Posterior vena cava (tissue), 2 donors: ENCODE results near the gene PTGER2. TPM values are rescaled to one million over a fixed set of nuclear protein-coding genes. Genes with fewer than 3 reads are reported as not detected.

Experiments used
- DNase-seq: peaks from one replicate; pipeline ENCODE4 v3.0.0-alpha.2; 2020; ENCODE audit warnings: low spot score
- intact Hi-C, 2 donors: fragments of 100-400 bp; cut with DNase I; formaldehyde crosslinking; loops; one replicate each; pipeline versions ENCODE4 v1.14.1 to v1.14.2; 2022 to 2023
- long read RNA-seq, 2 donors: library from polyadenylated mRNA; unstranded; transcript quantifications; one replicate each; pipeline ENCODE4 v2.0.0, GENCODE V29; 2020 to 2021
- total RNA-seq, 2 donors: library from RNA; stranded (reverse); fragmentation: NEBNext Ultra II Directional; extraction: Animal tissue kit (Norgen Biotek cat#: 25700); gene quantifications; one replicate each; pipeline ENCODE4 v1.2.1, GENCODE V29; 2021
- donor health status: DM: yes; HTN: yes; CAD: no.
- donor health status: DM: yes; HTN: yes; CAD: no.

PTGER2 gene, protein sequence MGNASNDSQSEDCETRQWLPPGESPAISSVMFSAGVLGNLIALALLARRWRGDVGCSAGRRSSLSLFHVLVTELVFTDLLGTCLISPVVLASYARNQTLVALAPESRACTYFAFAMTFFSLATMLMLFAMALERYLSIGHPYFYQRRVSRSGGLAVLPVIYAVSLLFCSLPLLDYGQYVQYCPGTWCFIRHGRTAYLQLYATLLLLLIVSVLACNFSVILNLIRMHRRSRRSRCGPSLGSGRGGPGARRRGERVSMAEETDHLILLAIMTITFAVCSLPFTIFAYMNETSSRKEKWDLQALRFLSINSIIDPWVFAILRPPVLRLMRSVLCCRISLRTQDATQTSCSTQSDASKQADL
- 1 to 10 TPM; 5.3 to 7.4 TPM for total RNA-seq
- long read RNA-seq, donor 1, partial matches to known transcripts: 0 of 4 reads
- long read RNA-seq, donor 1, other reads (novel, unspliced or antisense): 1 of 4 reads
- long read RNA-seq, donor 2, transcript PTGER2-201 (2 exons, 2,383 nt): major isoform, 28 of 36 reads
- long read RNA-seq, donor 2, transcript PTGER2-202 (3 exons, 643 nt): minor isoform, 8 of 36 reads
- long read RNA-seq, donor 2, partial matches to known transcripts: 0 of 36 reads
- long read RNA-seq, donor 2, other reads (novel, unspliced or antisense): 0 of 36 reads

DNA sequence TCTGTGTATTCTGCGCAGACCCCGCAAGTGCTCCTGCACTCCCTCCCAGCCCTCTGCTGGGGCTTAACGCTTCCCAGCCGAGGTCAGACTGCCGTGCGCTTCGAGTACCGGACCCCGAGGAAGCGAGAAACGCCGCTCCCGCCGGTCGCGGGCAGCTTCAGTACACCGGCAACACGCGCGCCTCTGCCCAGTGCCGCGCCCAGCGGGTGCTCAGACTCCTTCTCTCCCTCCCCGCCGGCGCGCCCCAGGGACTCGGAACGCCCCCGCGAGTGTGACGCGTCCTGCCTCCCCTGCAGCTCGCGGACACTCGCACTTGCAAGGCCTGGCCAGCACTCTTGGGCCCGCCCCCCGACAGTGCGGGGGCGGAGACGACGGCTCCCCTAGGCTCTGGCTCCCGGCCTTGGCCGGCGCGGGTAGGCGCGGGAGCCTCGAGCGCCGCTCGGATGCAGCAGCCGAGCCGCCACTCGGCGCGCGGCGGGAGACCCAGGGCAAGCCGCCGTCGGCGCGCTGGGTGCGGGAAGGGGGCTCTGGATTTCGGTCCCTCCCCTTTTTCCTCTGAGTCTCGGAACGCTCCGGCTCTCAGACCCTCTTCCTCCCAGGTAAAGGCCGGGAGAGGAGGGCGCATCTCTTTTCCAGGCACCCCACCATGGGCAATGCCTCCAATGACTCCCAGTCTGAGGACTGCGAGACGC lies at the start of gene PTGER2:
PTGER2 (plus strand) TSS at position 410 of the 692 bp plus-strand sequence; CDS start at position 647, 237 bp downstream.
- intact Hi-C loops: loop anchor here in 1 of 2 donors (10.0 kb wide), 1 partner anchor 161 kb away; no protein-coding TSS in a partner anchor
- DNase-seq: peak; percentile 96

DNA sequence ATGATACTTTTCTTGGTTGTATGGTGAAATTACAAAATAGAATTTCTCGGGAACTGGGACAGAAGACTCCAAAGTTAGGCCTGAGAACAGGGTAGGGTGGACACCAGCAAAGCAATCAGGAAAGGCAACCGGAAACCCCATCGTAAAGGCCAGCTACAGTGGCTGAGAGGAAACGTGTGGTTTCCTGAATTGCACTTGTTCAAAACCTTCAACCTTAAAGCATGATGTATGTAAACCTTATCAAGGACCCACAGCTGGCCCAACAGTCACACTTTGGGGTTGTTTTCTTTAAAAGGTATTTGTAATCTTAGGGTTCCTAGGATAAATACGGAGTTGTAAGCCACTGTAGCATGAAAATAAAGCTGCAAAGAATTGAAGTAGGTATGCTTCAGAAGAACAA lies 48.9 kb upstream of the PTGER2 start:
- DNase-seq: no peak
- intact Hi-C loops: loop anchor here in 1 of 2 donors (5.0 to 10.0 kb wide), 2 partner anchors 270 to 587 kb away; no protein-coding TSS in a partner anchor

DNA sequence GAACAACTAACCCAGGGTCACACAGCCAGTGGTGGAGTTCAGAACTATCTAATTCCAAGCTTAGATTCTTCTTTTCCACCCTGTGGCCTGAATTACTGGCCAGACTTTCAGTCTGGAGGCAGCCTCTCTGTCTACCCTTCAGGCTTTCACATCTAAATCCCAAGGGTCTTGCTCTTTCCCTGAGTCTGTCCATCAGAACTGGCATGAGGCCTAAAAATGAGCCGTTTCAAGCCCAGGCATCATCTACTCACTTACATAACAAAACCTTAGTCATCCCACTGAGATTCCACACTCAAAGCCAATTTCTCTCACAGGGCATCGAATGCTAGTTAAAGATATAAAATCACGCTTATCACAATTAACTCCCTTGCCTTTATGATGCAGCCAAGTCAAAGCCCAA lies 47.9 kb upstream of the PTGER2 start:
- DNase-seq: no peak
- intact Hi-C loops: loop anchor here in 1 of 2 donors (5.0 to 10.0 kb wide), 2 partner anchors 271 to 586 kb away; no protein-coding TSS in a partner anchor

DNA sequence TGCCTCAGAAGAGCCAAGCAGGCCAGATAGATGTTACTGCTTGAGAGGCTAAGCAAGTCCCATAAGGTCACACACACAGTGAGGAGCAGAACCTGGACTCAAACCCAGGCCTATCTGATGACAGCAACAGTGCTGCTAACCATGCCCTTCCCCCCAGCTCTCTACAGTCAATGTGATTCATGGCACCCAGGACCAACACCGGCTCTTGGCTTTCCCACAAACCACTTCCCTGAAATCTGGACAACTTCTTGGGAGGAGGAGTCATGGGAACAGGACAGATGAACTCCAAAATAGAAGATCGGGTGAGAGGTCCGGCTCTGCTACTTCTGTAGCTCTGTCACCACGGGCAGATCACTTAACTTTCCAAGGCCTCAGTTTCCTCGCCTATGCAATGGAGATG lies 47.3 kb upstream of the PTGER2 start:
- no peak for DNase-seq
- intact Hi-C loops: loop anchor here in 1 of 2 donors (5.0 to 10.0 kb wide), 2 partner anchors 272 to 586 kb away; no protein-coding TSS in a partner anchor

DNA sequence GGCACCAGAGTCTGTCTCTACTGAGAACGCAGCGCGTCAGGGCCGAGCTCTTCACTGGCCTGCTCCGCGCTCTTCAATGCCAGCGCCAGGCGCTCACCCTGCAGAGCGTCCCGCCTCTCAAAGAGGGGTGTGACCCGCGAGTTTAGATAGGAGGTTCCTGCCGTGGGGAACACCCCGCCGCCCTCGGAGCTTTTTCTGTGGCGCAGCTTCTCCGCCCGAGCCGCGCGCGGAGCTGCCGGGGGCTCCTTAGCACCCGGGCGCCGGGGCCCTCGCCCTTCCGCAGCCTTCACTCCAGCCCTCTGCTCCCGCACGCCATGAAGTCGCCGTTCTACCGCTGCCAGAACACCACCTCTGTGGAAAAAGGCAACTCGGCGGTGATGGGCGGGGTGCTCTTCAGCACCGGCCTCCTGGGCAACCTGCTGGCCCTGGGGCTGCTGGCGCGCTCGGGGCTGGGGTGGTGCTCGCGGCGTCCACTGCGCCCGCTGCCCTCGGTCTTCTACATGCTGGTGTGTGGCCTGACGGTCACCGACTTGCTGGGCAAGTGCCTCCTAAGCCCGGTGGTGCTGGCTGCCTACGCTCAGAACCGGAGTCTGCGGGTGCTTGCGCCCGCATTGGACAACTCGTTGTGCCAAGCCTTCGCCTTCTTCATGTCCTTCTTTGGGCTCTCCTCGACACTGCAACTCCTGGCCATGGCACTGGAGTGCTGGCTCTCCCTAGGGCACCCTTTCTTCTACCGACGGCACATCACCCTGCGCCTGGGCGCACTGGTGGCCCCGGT lies 46.4 kb upstream of the PTGER2 start, which contains the start of gene PTGDR:
PTGDR (plus strand) TSS at position 198 of the 778 bp plus-strand sequence; CDS start at position 315, 117 bp downstream.
- intact Hi-C loops: loop anchor here in 1 of 2 donors (5.0 to 10.0 kb wide), 2 partner anchors 273 to 585 kb away; no protein-coding TSS in a partner anchor

DNA sequence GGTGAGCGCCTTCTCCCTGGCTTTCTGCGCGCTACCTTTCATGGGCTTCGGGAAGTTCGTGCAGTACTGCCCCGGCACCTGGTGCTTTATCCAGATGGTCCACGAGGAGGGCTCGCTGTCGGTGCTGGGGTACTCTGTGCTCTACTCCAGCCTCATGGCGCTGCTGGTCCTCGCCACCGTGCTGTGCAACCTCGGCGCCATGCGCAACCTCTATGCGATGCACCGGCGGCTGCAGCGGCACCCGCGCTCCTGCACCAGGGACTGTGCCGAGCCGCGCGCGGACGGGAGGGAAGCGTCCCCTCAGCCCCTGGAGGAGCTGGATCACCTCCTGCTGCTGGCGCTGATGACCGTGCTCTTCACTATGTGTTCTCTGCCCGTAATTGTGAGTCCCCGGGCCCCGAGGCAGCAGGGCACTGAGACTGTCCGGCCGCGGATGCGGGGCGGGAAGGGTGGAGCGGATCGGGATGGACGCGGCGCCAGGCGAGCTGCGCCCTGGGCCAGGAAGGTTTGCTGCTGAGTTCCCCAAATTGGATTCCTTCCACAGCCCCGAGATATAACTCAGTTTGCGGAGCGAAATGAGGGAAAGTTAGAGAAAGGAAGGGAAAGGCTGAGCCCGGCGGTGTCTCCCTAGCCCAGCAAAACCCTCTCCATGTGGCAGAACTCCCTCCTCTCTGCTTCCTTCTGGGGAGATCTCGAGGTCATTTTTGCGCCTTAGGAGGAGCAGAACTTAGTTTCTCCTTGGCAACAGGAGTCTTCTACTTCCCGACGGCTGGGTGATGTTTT lies 45.6 kb upstream of the PTGER2 start:
- intact Hi-C loops: loop anchor here in 1 of 2 donors (5.0 to 10.0 kb wide), 2 partner anchors 274 to 584 kb away; no protein-coding TSS in a partner anchor
- peak; percentile 81 for DNase-seq

More for the DNA sequence above, 46.4 kb upstream of the PTGER2 start, which contains the start of gene PTGDR:
- peak; percentile 90 for DNase-seq

DNA sequence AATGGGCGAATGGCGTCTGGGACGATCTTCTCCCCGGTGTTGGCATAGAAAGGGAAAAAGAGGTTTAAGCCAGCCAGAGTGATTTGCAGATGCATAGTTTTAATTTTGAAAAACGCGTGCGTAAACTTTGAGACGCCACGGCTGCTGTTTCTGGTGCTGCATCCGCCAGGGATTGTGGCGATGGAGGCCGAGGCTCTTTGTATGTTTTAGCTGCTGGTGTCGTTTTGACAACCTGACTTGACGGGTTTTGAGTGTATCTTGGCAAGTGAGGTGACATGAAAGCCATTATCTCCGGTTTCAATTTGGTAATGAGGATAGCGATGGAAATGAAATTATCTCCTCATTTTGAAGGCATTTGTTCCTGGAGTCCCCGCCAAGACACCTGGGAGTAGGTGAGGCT lies 45.0 kb upstream of the PTGER2 start:
- intact Hi-C loops: loop anchor here in 1 of 2 donors (5.0 to 10.0 kb wide), 2 partner anchors 274 to 583 kb away; no protein-coding TSS in a partner anchor
- no peak for DNase-seq

DNA sequence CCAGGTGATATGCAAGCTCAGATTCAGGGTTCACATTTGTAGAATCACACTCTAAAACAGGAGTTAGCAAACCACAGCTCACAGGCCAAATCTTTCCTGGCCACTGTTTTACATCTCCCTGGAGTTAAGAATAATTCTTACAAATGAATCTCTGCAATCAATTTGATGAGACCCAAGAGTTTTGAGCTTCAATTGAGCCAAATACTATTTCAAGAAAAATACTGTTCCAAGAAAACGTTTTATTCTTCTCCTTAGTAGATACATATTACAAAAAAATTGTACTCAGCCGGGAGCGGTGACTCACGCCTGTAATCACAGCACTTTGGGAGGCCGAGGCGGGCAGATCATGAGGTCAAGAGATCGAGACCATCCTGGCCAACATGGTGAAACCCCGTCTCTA lies 44.1 kb upstream of the PTGER2 start:
- intact Hi-C loops: loop anchor here in 1 of 2 donors (5.0 to 10.0 kb wide), 2 partner anchors 275 to 582 kb away; no protein-coding TSS in a partner anchor
- no peak for DNase-seq

DNA sequence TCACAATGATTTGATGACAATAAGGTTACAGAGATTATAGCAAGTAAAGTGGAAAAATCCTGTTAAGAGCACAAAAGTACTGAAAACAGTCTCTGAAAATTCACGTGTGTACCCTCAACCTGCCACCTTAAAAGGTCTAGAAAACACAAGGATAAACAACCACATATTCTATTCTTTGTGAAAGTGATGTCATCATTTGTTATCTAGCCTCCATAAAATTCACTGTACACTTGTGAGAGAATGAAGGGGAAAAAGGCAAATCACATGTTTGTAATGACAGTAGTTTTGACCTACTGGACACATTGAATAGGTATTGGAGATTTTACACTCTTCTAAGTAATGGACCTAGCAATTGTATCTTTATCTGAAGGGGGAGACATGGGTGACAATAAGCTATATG lies 42.6 kb upstream of the PTGER2 start:
- no peak for DNase-seq
- intact Hi-C loops: no loop called here

DNA sequence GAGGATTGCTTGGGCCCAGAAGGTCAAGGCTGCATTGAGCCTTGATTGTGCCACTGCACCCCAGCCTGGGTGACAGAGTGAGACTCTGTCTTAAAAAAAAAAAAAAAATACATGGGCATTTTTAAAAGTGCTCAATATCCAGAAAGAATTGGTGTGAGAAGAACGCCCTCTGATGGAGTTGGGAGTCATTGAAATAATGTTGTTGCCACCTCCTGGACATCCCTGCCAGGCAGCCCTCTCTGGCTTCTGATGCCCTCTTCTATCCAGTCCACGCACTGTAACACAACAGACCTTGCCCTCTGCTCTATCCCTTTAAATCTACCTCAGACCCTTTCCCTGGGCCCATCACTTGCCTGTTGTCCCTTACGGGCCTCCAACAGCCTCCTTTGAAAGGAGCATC lies 41.7 kb upstream of the PTGER2 start:
- DNase-seq: no peak
- intact Hi-C loops: no loop called here

DNA sequence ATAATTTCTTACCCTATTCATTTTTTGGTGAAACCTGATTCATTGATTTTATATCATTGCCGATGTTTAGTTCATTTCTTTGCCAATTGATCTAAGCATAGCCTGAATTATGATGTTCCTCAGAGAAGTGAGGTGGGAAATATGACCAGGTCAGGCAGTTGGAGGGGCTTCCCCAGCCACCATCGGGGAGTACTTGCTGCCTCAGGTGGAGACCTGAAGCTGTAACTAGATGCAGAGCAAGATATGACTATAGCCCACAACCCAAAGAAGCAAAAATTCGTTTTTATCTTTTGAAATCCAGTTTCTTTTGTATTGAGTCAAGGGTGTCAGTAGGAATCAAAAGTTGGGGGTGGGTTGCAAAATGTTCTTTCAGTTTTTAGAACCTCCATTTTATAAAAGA lies 38.7 kb upstream of the PTGER2 start:
- no peak for DNase-seq
- intact Hi-C loops: no loop called here

DNA sequence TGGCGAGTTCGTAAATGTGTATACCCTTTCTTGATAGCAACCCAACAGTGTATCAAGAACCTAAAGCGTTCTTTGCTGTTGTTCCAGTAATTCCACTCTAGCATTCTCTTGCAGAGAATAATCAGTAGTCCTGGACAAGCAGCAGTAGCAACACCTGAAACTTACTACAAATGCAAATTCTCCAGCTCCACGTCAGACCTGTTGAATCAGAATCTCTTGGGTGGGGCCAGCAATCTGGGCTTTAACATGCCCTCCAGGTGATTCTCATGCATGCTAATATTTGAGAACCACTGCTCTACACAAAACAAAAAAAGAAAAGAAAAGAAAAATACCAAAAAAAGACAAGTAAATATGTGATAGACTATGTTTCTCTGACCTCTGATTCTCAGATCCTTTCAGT lies 36.6 kb upstream of the PTGER2 start:
- intact Hi-C loops: no loop called here
- DNase-seq: no peak

DNA sequence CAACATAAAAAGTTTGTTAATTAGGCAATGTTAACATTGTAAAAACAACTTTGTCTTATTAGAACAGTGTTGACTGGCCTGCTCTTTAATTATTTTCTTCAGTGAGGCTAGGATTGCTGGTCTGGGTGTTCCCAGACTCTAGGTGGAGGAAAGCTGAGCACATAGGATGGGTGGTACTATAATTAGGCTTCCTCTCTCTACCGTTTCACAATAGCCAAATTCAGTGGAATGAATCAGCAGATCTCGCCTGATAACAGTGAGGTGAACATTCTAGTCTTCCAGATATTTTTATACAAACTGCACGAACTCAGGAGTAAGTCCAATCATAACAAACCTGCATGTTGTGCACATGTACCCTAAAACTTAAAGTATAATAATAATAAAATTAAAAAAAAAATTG lies 34.7 kb upstream of the PTGER2 start:
- no peak for DNase-seq
- intact Hi-C loops: no loop called here

DNA sequence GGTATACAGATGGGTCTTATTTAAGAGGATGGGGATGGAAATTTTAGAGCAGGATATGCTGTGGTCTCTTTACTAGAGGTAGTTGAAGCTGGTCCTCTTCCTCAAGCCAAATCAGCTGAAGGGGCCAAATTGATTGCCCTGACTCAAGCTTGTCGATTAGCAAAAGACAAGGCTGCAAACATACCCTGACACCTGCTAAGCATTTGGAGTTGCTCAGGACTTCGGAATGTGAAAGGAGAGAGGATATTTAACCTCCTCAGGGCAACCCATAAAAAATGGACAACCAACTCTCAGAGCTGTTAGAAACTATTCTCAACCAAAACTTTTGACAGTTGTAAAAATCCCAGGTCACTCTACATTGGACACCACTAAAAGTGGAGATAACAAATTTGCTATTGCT lies 31.0 kb upstream of the PTGER2 start:
- DNase-seq: no peak
- intact Hi-C loops: no loop called here

DNA sequence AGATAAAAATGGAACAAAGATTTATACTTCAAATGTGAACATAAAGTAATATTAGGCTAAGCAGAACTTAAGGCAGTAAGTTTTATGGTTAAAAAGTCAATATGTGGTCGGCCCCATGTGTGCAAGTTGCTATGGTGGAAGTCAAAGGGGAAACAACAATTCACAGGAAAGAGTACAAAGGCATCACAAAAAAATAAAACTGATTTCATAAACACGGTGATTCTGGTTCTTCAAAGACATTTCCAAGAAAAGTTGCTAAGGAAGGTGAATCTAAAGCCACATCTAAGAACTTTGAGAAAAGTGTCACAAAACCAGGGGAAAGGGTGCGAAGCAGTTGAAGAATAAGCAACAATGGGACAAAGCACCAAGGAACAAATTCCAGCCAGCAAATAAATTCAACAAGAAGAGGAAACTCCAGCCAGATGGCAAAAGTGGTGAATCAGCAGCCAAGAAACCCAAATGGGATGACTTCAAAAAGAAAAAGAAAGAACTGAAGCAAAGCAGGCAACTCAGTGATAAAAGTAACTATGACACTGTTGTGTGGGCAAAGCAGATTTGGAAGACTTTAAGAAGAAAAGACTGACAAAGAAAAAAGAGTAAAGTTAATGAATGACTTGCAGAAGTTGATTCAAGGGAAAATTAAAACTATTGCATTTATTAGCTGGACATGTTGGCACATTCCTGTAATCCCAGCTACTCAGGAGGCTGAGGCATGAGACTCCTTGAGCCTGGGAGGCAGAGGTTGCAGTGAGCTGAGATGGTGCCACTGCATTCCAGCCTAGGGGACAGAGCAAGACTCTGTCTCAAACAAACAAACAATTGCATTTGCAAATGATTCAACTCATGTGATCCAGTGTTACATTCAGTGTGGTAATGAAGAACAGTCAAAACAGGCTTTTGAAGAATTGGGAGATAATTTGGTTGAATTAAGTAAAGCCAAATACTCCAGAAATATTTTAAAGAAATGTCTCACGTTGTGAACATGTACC lies 27.2 kb upstream of the PTGER2 start:
- intact Hi-C loops: loop anchor here in 1 of 2 donors (1.0 kb wide), 1 partner anchor 34 kb away; no protein-coding TSS in a partner anchor
- DNase-seq: no peak

DNA sequence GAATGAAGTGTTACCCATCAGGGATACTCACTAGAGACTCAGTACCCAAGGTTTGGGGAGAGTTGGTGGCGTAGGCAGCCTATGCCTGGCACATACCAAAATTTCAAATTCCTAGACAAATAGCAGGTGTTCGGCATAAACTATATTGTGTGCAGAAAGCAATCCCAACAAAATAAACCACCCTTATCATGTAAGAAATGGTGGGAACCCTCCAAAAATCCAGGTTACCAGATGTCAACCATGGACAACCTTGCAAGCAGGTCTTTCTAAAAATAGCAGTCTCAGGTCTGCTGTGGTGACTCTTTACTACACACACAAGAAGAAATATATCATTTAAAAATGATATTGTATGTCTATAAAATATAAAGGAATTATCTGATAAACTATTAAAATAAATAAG lies 17.7 kb upstream of the PTGER2 start:
- intact Hi-C loops: loop anchor here in 1 of 2 donors (5.0 kb wide), 1 partner anchor 176 kb away; no protein-coding TSS in a partner anchor

More for the DNA sequence above, 17.7 kb upstream of the PTGER2 start:
- DNase-seq: no peak
